GM20000 (cell line): ENCODE data around the gene CHRNA4.

Source experiments
- DNase-seq: peaks from one replicate; pipeline ENCODE4 v3.0.0; 2012; ENCODE audit warnings: low spot score
- TF ChIP-seq, protein P1 (sequence below): IDR thresholded peaks from 2 replicates; pipeline ENCODE4 v1.5.1; 2012; ENCODE audit warnings: mild to moderate bottlenecking, control low read depth; ENCODE audit errors: extremely low read depth, missing control alignments

CHRNA4 gene

DNA sequence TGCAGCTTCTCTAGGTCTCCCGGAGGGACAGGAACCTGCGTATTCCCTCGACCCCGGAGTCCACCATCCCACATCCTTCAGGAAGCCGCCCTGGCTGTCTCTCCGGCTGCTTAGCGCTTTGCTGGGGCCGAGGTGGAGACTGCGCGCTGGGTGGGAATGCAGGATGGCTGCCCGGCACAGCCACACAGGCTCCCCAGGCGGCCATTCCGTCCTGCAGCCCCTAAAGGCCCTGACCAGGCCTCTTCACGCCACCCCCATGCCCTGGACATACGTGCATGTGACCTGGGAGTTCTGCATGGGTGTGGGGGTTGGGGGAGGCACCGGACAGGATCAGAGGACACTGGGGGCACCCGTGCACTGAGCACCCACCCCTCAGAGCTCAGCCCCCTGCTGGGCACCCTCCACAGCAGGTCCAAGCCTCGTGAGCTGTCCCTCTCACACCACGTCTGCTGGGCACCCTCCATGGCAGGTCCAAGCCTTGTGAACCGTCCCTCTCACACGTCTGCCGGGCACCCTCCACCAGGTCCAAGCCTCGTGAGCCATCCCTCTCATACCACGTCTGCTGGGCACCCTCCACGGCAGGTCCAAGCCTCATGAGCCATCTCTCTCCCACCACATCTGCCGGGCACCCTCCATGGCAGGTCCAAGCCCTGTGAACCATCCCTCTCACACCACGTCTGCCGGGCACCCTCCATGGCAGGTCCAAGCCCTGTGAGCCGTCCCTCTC lies 40.4 kb upstream of the CHRNA4 start:
- TF ChIP-seq, protein P1, sequence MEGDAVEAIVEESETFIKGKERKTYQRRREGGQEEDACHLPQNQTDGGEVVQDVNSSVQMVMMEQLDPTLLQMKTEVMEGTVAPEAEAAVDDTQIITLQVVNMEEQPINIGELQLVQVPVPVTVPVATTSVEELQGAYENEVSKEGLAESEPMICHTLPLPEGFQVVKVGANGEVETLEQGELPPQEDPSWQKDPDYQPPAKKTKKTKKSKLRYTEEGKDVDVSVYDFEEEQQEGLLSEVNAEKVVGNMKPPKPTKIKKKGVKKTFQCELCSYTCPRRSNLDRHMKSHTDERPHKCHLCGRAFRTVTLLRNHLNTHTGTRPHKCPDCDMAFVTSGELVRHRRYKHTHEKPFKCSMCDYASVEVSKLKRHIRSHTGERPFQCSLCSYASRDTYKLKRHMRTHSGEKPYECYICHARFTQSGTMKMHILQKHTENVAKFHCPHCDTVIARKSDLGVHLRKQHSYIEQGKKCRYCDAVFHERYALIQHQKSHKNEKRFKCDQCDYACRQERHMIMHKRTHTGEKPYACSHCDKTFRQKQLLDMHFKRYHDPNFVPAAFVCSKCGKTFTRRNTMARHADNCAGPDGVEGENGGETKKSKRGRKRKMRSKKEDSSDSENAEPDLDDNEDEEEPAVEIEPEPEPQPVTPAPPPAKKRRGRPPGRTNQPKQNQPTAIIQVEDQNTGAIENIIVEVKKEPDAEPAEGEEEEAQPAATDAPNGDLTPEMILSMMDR: no peak
- no peak for DNase-seq

- DNase-seq: no peak
- TF ChIP-seq, protein P1: no peak
These were observed 39.5 kb upstream of the CHRNA4 start for GRCh38 chr20:63400486-63401210.

GRCh38 chr20:63399596-63400375 lies 38.6 kb upstream of the CHRNA4 start:
- TF ChIP-seq, protein P1: no peak
- no peak for DNase-seq

DNA sequence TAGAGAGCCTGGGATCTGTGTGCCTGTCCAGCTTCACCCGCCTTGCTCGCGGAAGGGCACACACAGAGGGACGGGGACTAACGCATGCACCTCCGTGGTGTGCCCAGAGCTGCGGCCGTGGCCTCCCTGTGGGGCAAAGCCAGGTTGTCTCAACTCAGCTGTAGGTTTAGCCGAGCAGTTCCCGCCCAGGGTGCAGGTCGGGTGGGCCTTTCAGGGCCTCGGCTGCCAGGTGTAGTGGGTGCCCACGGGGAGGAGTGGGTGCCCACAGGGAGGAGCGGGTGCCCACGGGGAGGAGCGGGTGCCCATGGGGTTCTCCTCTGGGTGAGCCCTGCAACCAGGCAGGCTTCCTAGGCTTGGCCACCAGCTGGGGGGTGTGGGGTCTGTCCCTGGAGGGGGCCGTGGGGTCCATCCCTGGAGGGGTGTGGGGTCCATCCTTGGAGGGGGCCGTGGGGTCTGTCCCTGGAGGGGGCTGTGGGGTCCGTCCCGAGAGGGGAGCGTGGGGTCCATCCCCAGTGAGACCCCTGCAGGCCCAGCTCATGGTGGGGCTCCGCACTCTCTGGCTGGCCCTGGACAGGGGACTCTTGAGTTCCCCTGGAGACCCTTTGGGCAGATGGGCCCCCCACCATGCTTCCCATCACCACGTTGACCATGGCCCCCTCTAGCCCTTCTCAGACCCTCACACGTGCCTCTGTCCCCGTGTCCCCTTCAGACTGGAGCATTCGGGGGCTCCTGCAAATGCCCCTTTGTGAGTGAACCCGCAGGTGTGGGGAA lies 37.8 kb upstream of the CHRNA4 start:
- TF ChIP-seq, protein P1: no peak
- no peak for DNase-seq

DNA sequence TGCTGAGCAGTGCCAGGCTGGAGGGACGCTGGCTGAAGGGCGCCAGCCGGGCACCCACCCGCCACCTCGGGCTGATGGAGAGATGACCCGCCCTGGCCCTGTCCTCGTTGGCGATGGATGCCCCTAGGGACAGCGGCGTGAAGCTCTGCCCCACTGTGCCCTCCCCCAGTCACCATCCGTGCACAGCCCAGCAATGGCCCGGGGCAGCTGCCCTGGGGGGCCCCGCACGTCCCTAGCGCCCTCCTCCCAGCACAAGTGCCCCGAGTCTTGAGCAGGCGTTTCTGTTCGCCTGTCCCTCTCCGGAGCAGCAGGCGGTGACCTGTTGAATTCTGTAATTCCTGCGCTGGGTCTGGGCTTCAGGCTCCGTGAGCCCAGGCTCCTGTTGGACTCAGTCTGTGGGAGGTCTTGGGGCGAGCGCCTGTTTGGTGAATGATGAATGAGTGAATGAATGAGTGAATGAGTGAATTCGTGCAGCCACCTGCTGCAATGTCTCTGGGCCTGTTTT lies 36.8 kb upstream of the CHRNA4 start:
- no peak for DNase-seq
- TF ChIP-seq, protein P1: no peak

- no peak for DNase-seq
These were observed 36.1 kb upstream of the CHRNA4 start for GRCh38 chr20:63397155-63397843.

More at GRCh38 chr20:63397155-63397843, 36.1 kb upstream of the CHRNA4 start:
- TF ChIP-seq, protein P1: no peak
